Breast epithelium (tissue), 4 donors: ENCODE results near the gene GABPB1. TPM values are rescaled to one million over a fixed set of nuclear protein-coding genes. Genes with fewer than 3 reads are reported as not detected.

ENCODE experiments used
- DNase-seq, 2 donors: peaks; one replicate each; pipeline ENCODE4 v3.0.0-alpha.2; 2019; ENCODE audit warnings: low spot score in 2 of 2
- H3K27ac ChIP-seq, 2 donors: fragments of 200-600 bp; sonication (generic) in 1 of 2; one replicate each; pipeline ENCODE4 v1.5.1; 2016 to 2019; ENCODE audit warnings: mild to moderate bottlenecking in 1 of 2
- H3K27me3 ChIP-seq, 2 donors: fragments of 200-600 bp; sonication (generic) in 1 of 2; one replicate each; pipeline versions ENCODE4 v1.5.1 to v1.6.0; 2017 to 2019; ENCODE audit warnings: control low read depth in 1 of 2, mild to moderate bottlenecking in 1 of 2
- H3K36me3 ChIP-seq: fragments of 200-600 bp; one replicate; pipeline ENCODE4 v1.5.1; 2019
- H3K4me1 ChIP-seq, 2 donors: fragments of 200-600 bp; sonication (generic); one replicate each; pipeline ENCODE4 v1.5.1; 2016 to 2019; ENCODE audit warnings: control low read depth in 1 of 2
- H3K4me3 ChIP-seq, 3 donors: fragments of 200-600 bp; sonication (generic); 1 replicate in 2 of 3; 2 replicates in 1 of 3; pipeline ENCODE4 v1.5.1; 2016 to 2019; ENCODE audit warnings: mild to moderate bottlenecking in 3 of 3, moderate library complexity in 2 of 3
- H3K9me3 ChIP-seq, 2 donors: fragments of 200-600 bp; sonication (generic) in 1 of 2; one replicate each; pipeline ENCODE4 v1.5.1; 2016 to 2019; ENCODE audit warnings: control low read depth in 1 of 2
- CTCF ChIP-seq, 3 donors: fragments of 450-650 bp; IDR thresholded peaks; one replicate each; pipeline ENCODE4 v1.5.1; 2016 to 2017; ENCODE audit warnings: antibody characterized with exemption in 3 of 3, mild to moderate bottlenecking in 3 of 3, moderate library complexity in 3 of 3
- POLR2A ChIP-seq: fragments of 450-650 bp; IDR thresholded peaks from one replicate; pipeline ENCODE4 v1.6.1; 2016; ENCODE audit warnings: antibody characterized with exemption, mild to moderate bottlenecking, moderate library complexity
- POLR2AphosphoS5 ChIP-seq, 3 donors: sonication (generic); formaldehyde crosslinking; IDR thresholded peaks; one replicate each; pipeline ENCODE4 v1.6.1; 2017; ENCODE audit warnings: antibody characterized with exemption in 3 of 3
- intact Hi-C: fragments of 100-400 bp; cut with DNase I; formaldehyde crosslinking; loops from one replicate; pipeline ENCODE4 v1.15.1; 2023; ENCODE audit warnings: low total_unique reads
- total RNA-seq, 3 donors: library from RNA; depleted of rRNA; stranded (reverse); fragments of >200 nt; gene quantifications; one replicate each; pipeline ENCODE4 v1.1.0, GENCODE V29; 2016

The GABPB1 gene
- total RNA-seq, 3 donors from 2014 or later: 14.6 to 37.4 (median 35.9) TPM

DNA sequence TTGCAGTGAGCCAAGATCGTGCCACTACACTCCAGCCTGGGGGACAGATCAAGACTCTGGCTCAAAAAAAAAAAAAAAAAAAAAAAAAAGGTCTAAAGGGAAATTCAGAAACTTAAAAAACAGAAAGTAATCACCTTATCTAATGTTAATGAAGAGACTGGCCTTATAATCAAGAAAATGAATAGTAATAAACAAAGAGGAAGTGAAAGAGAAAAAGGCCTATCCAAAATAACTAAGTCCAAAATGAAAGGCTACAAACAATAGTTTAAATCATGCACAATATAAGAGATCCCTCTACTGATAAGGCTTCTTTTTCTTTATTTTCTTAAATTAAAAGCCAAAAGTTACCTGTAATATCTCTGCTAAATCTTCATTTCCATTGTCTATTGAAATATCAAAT is 52.4 kb downstream of the GABPB1 start:
- Histone ChIP-seq H3K4me1 (no peaks in the 10 kb centered on the region), H3K4me3 (no peak overlapping the region), H3K9me3 (peaks cover 0 to 5% of the 10 kb centered on the region in 2 donors), H3K36me3 (no peaks in the 10 kb centered on the region), H3K27me3 (no peaks in the 10 kb centered on the region), H3K27ac (no peak overlapping the region)
- no peak for DNase-seq
- intact Hi-C loops: no loop called here
- TF ChIP-seq POLR2AphosphoS5 (IDR thresholded peaks at IDR 0.05) (no peak), POLR2A (no peak), CTCF (IDR thresholded peaks at IDR 0.05) (no peak)

GRCh38 chr15:50298340-50298739 is 56.7 kb downstream of the GABPB1 start:
- Histone ChIP-seq H3K4me3 (no peak overlapping the region), H3K9me3 (no peaks in the 10 kb centered on the region), H3K36me3 (no peaks in the 10 kb centered on the region), H3K4me1 (no peaks in the 10 kb centered on the region), H3K27ac (no peak overlapping the region), H3K27me3 (no peaks in the 10 kb centered on the region)
- DNase-seq: no peak
- no peak for TF ChIP-seq POLR2AphosphoS5 (IDR thresholded peaks at IDR 0.05)
- no peak for TF ChIP-seq POLR2A
- TF ChIP-seq CTCF (IDR thresholded peaks at IDR 0.05): no peak
- intact Hi-C loops: no loop called here

DNA sequence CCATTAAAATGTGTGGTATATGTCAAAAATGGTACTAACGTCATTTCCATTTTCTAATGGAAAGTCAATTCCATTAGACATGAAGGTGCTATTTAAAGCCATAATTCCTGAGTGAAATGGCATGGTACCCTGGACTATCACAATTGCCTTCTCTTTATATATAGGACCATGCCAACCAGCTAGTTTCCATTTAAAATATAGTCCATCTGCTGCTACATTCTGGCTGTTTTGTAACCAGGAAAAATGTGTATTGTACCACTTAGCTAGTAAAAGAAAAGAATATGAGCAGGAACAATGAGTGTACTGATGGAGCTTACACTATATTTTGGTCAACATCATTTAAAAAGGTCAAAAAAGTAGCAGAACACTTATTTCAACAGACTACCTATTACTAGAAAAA is 59.0 kb downstream of the GABPB1 start:
- H3K36me3 ChIP-seq: no peaks in the 10 kb centered on the region
- TF ChIP-seq POLR2A (no peak), CTCF (IDR thresholded peaks at IDR 0.05) (no peak), POLR2AphosphoS5 (IDR thresholded peaks at IDR 0.05) (no peak)
- H3K27ac ChIP-seq: no peak overlapping the region
- no peaks in the 10 kb centered on the region for H3K27me3 ChIP-seq
- no peak for DNase-seq
- H3K9me3 ChIP-seq: no peaks in the 10 kb centered on the region
- intact Hi-C loops: loop anchor here (1.0 kb wide), 1 partner anchor 14 kb away; no protein-coding TSS in a partner anchor
- H3K4me3 ChIP-seq: no peak overlapping the region
- H3K4me1 ChIP-seq: no peaks in the 10 kb centered on the region

- no peaks in the 10 kb centered on the region for H3K27me3 ChIP-seq
- H3K4me1 ChIP-seq: no peaks in the 10 kb centered on the region
- H3K9me3 ChIP-seq: no peaks in the 10 kb centered on the region
- TF ChIP-seq CTCF (IDR thresholded peaks at IDR 0.05): no peak
- TF ChIP-seq POLR2A: no peak
- TF ChIP-seq POLR2AphosphoS5 (IDR thresholded peaks at IDR 0.05): no peak
- intact Hi-C loops: no loop called here
- no peaks in the 10 kb centered on the region for H3K36me3 ChIP-seq
- H3K27ac ChIP-seq: no peak overlapping the region
- no peak for DNase-seq
- H3K4me3 ChIP-seq: no peak overlapping the region
Measured at GRCh38 chr15:50289749-50290148, 65.2 kb downstream of the GABPB1 start.

DNA sequence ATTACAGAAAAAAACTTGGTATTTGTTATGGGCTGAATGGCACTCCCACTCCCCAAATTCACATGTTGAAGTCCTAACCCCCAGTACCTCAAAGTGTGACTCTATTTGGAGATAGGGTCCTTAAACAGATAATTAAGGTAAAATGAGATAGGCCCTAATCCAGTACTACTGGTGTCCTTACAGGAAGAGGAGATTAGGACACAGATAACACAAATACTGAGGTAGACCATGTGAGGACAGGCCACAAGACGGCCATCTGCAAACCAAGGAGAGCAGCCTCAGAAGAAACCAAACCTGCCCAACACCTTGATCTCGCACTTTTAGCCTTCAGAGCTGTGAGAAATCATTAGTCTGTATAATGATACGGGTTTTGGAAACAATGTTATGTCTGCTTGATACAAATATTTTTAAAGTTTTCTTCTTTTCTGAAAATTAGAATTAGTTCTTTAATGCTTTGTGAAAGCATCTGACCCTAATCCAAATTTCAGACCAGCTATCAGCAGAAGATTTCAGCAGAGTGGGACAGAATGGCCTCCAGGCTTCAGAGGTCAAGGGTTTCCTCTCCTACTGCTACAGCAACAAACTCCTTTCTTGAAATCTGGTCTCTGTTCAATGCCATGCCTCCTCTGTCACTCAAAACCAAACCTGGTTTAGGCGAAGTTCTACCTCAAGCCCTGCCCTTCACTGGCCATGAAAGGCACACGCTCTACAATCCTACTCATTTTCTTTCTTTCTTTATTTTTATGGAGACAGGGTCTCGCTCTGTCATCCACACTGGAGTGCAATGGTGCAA is 67.5 kb downstream of the GABPB1 start:
- H3K9me3 ChIP-seq: no peaks in the 10 kb centered on the region
- no peak for DNase-seq
- no peak overlapping the region for H3K4me3 ChIP-seq
- H3K27me3 ChIP-seq: no peaks in the 10 kb centered on the region
- H3K27ac ChIP-seq: no peak overlapping the region
- intact Hi-C loops: no loop called here
- H3K36me3 ChIP-seq: no peaks in the 10 kb centered on the region
- TF ChIP-seq POLR2A: no peak
- TF ChIP-seq CTCF (IDR thresholded peaks at IDR 0.05): no peak
- TF ChIP-seq POLR2AphosphoS5 (IDR thresholded peaks at IDR 0.05): no peak
- H3K4me1 ChIP-seq: no peaks in the 10 kb centered on the region
